ENCODE measurements around the gene ERBB4. TPM values are rescaled to one million over a fixed set of nuclear protein-coding genes. Genes with fewer than 3 reads are reported as not detected.
"Not testable (repeated sequence)": the region's sequence is repeated elsewhere in the genome, so short reads cannot be mapped to it uniquely, and the experiment has no call there.

ERBB4 gene
- total RNA-seq, 1 donor from 2014 or later, result 5.5 TPM

- DNase-seq (ENCODE audit: low spot score), result no peak
Observed at GRCh38 chr2:212528106-212528856, 10.3 kb downstream of the ERBB4 start.

- no peak for DNase-seq (ENCODE audit: low spot score)
Observed at GRCh38 chr2:212526059-212526458, 12.5 kb downstream of the ERBB4 start.

DNA sequence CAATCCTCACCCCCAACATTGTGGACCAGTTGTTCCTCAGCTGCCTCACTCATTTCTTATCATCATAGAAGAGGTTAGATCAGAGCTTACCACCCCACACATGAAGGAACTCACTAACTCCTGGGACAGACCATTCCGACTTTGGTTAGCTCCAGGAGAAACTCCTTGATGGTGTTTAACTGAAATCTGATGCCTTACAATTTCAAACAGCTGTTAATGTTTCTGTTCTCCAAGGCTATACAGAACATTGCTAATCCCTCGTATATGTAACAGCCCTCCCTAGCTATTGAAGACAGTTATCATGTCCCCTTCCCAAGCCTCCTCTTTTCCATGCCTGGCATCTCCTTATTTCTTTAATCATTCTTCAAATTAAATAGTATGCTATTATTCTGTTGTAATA, 14.8 kb downstream of the ERBB4 start:
- no peak for DNase-seq (ENCODE audit: low spot score)

GRCh38 chr2:212520340-212520739, 18.3 kb downstream of the ERBB4 start:
- DNase-seq (ENCODE audit: low spot score), result no peak

GRCh38 chr2:212517693-212518092, 20.9 kb downstream of the ERBB4 start:
- no peak for DNase-seq (ENCODE audit: low spot score)

DNA sequence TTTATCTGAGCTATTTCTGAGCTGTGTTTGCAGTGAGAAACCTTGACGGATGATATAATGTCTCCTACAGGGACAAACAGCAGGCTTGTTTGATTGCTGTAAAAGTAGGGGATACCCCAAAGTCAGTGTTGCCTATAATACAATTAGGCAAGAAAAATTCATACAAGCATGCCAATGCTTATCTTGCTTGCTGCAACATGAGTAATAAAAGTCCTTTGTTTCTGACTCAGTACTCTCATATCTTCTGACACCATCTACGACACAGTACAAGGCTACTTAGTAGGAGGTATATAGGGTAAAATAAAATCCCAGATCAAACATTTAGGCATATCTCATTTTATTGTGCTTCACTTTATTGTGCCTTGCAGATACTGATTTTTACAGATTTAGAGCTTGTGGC, 33.0 kb downstream of the ERBB4 start:
- DNase-seq (ENCODE audit: low spot score), result no peak

DNA sequence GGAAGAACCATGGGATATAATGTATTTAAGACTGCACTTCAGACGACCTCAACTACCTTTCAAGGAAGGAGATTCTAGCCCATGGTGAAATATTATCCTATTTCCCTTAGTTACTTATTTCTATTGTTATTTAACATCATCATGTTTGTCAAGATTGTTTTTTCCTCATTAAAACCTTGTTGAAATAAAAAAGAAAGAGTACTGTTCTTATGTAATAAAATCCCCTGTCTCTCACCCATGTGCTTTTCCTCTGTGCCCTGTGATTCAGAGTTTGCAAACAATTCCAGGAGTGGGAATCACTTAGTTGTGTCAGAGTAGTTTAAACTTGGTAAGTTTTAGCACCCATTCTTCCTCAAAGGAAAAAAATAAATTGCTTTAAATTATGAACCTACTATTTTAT, 43.6 kb downstream of the ERBB4 start:
- no peak for DNase-seq (ENCODE audit: low spot score)

DNA sequence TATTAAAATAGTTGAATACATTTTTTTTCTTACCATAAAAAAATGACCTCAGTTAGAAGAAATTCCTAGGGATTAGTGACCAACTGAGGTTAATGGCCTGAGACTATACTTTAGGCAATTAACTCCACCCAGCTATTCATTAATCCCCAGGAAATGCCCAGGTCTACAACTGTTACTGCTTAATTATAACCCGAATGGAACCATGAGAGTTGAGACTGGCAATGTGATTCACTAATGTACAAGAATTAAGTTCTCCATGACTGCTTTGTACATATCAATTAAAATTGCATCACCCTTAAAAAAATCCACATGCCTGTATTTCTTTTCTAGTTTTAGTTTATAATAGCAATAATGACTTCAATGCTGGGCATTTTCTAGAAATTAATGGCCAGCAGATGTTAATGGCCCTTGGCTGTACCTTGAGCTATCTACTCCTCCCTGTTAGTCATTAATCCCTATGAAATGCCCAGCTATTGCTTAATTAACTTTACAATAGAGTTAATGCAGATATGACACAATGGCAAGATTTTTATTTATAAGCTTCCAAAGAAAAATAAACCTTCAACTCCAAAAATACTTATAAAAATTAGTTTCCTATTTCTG, 44.1 kb downstream of the ERBB4 start:
- DNase-seq (ENCODE audit: low spot score), result no peak

DNA sequence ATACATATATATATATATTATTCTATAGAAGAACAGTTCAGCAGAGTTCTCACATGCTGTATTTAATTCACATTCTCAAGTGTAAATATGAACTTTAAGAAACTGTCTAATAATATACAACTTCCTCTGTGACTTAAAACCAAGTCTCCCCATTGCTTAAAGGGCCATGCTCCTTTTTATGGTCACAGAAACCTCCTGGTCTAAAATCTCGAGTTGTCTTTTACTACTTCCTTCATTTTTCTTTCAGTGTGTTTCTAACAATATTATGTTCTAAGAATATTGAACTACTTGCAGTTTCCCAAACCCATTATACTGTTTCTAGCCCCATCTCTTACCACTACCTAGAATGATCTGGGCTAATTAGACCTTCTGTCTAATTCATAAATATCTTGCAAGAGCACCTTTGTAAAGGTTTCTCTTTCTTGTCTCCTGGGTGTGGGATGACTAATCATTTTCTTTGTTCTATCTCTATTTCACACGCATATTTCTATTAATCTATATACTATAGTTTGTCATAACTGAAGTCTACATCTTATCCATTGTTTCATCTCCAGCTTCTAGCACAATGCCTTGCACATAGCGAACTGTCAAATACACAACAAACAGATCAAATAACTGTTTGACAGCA, 48.8 kb downstream of the ERBB4 start:
- no peak for DNase-seq (ENCODE audit: low spot score)

- DNase-seq (ENCODE audit: low spot score), result no peak
Observed at GRCh38 chr2:212488611-212489010, 50.0 kb downstream of the ERBB4 start.

GRCh38 chr2:212484563-212485080, 54.0 kb downstream of the ERBB4 start:
- no peak for DNase-seq (ENCODE audit: low spot score)

- no peak for DNase-seq (ENCODE audit: low spot score)
Observed at GRCh38 chr2:212480447-212480846, 58.2 kb downstream of the ERBB4 start.

- DNase-seq (ENCODE audit: low spot score), result no peak
Observed at GRCh38 chr2:212477571-212477970, 61.0 kb downstream of the ERBB4 start.

DNA sequence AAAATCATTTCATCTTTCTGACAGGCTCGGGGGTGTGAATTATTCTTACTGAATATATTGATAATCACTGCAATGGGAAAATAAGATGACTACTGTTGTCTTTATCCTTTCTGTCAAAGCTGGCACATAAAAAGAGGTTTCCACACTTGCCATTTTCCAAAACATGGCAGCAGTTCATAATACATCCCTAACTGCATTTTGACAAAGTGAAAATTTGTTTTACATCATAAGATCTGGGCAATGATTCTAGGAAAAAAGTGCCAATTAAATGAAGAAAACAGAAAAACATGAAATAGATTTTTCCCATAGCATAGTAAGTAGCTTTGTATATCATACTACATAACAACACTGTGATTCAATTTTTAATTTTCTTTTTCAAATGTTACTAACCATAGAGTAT, 65.4 kb downstream of the ERBB4 start:
- DNase-seq (ENCODE audit: low spot score), result no peak

GRCh38 chr2:212467551-212467950, 71.1 kb downstream of the ERBB4 start:
- not testable (repeated sequence) for DNase-seq (ENCODE audit: low spot score)

- no peak for DNase-seq (ENCODE audit: low spot score)
Observed at GRCh38 chr2:212465456-212465855, 73.1 kb downstream of the ERBB4 start.

GRCh38 chr2:212461708-212462107, 76.9 kb downstream of the ERBB4 start:
- not testable (repeated sequence) for DNase-seq (ENCODE audit: low spot score)

DNA sequence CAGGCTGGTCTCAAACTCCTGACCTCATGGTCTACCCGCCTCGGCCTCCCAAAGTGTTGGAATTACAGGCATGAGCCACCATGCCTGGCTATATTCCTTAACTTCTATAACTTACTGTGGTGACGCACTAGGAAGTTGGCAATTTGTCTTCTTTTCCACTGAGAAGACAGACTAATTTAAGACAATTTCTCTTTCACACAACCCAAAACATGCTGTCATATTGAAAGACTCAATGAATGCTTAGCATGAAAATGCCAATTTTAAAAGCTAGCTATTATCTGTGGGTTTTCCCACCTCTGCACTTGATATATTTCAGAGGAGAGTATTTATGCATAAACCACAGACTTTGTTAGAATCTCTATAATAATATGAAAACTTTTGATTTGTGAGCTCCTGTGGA, 84.5 kb downstream of the ERBB4 start:
- DNase-seq (ENCODE audit: low spot score), result no peak

- peak; percentile 71 for DNase-seq (ENCODE audit: low spot score)
Observed at GRCh38 chr2:212451786-212452231, 86.8 kb downstream of the ERBB4 start.

DNA sequence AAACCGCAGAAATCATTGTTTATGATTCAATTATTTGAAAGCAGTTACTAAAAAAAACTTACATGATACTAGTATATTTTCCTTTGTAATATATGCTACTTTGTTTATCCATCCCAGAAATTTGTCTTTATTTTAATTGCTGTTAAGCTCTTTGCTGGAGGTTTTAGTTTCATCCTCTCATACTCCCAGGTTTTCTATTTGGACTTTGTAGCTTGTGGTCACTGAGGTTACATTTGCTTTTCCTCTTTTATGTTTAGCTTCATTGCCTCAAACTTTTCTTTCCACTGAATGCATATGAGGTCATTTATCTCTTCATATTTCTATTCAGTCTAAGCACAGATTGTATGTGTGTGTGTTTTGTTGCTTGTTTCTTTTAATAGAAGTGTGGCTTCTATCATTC, 89.9 kb downstream of the ERBB4 start:
- no peak for DNase-seq (ENCODE audit: low spot score)

DNA sequence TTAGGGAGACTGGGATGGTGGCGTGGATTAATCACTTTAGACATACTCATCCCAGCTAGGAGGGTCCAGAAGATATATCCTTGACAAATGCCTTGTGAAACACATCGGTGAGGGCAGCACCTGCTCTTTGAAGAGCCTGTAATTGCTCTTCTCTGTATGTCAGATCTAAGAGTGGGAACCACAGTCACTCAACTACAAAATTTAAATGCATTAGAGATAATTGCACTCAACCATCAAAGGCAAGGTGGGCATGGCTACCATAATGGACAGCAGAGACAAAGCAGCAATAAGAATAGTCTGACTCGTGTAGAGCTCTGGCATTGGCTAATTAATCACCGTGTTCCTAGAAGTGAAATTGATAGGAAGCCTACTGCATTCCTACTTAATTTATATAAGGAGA, 96.8 kb downstream of the ERBB4 start:
- no peak for DNase-seq (ENCODE audit: low spot score)

- no peak for DNase-seq (ENCODE audit: low spot score)
Observed at GRCh38 chr2:212441141-212441540, 97.5 kb downstream of the ERBB4 start.

All from umbilical cord (tissue), 2 donors.